Stimulated activated CD4-positive, alpha-beta T cell treated with anti-CD3 and anti-CD28 coated beads, TNF-alpha, amount 100 ng/mL, for 48 hours (primary cell): ENCODE measurements around the gene DNAJC12.
"Not testable (repeated sequence)": the region's sequence is repeated elsewhere in the genome, so short reads cannot be mapped to it uniquely, and the experiment has no call there.

Source experiments
- DNase-seq, 3 donors: peaks; one replicate each; pipeline ENCODE4 v3.0.0-alpha.2; 2020; ENCODE audit warnings: low read depth in 3 of 3

DNAJC12 gene

DNA sequence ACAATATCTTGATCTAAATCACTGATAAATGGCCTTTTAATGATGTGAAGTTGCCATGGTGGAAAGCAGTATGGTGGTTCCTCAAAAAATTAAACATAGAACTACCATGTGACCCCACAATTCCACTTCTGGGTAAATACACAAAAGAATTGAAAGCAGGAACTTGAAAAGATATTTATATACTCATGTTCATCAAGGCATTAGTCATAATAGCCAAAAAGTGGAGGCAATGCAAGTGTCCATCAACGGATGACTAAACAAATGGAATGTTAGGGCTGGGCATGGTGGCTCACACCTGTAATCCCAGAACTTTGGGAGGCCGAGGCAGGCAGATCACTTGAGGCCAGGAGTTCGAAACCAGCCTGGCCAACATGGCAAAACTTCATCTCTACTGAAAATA, 2.0 kb upstream of the DNAJC12 start:
- no peak for DNase-seq

DNA sequence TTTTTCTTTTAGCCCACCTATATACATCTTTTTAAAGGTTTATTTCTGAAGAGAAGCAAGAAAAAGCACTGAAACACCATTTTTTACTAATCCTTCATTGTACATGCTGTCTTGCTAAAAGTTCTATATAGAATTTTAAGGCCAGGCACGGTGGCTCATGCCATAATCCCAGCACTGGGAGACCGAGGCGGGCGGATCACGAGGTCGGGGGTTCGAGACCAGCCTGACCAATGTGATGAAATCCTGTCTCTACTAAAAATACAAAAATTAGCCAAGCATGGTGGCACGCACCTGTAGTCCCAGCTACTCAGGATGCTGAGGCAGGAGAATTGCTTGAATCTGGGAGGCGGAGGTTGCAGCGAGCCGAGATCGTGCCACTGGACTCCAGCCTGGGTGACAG, 1.5 kb upstream of the DNAJC12 start:
- DNase-seq: not testable (repeated sequence)

DNA sequence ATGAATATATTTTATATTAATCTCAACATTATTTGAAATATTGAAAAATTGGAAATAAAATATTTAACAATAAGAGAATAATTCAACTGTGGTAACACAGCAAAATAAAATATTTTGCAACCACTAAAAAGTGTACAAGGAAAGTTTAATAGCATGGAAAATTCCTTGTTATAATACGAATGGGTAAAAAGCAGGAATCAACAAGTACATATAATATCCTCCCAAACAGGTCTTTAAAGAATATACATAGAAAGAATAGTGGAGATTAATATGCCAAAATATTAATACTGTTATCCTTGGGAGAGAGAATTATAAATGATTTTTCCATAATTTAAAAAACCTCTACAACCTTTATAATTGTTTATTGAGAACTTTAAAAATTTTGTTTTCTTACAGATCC, 1.0 kb downstream of the DNAJC12 start:
- DNase-seq: no peak

DNA sequence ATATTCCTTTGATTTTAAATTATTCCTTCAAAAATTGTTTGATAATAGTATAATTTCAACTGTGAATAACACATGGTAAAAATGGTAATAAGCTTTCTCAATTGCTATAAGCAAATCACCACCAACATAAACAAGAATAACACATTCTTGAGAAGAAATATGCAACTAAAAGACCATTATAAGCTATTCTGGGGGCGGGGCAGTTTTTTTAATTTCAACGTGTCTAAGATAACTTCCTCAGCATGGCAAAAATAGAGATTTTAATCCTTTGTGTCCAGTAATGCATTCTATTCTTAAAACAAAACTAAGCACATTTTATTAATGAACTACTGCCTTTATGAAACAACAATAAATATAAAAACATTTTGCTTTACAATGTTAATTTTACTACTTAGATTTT, 1.5 kb downstream of the DNAJC12 start:
- DNase-seq: no peak

DNA sequence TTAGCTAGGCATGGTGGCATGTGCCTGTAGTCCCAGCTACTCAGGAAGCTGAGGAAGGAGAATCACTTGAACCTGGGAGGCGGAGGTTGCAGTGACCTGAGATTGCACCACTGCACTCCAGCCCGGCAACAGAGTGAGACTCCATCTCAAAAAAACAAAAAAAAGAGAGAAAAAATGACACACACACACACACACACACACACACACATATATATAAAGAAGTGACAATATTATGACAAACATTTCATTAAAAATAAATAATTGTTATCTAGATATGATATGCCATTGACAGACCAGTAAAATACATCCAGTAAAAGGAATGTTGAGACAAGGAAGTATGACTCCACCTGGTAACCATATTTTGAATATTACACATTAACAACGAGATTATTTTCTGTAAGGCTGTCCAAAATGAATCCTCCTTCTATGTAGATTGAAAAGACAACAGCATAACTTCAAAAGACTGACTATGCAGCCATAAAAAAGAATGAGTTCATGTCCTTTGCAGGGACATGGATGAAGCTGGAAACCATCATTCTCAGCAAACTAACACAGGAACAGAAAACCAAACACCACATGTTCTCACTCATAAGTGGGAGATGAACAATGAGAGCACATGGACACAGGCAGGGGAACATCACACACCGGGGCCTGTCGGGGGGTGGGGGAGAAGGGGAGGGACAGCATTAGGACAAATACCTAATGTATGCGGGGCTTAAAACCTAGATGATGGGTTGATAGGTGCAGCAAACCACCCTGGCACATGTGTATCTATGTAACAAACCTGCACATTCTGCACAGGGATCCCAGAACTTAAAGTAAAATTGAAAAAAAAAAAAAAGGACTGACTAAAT, 2.2 kb downstream of the DNAJC12 start:
- DNase-seq: not testable (repeated sequence)

DNA sequence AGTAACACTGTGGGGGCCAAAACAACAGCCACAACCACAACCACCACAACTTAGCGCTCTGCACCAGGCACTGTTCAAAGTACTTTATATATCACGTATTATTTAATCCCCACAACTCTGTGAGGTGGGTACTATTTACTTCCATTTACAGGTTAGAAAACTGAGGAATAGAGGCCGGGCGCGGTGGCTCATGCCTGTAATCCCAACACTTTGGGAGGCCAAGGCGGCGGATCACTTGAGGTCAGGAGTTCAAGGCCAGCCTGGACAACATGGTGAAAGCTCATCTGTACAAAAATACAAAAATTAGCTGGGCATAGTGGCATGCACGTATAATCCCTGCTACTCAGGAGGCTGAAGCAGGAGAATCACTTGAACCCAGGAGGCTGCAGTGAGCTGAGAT, 3.6 kb downstream of the DNAJC12 start:
- DNase-seq: no peak

DNA sequence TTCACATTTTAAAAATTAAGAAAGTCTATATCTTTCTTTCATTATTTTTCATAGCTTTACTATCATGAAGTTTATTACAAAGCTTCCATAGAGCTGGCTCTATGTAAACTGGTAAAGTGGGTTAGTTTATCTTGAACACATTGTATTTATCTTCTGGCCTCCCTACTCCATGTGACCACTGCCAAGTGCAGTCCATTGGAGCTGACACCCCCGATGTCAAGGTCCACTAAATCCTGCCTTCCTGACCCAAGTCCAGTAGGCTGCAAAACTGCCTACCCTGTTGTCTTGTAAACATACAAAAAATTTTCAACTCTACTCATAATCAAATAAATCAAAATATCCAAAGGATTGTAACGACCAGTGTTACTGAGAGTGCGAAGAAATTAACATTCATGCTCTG, 10.2 kb downstream of the DNAJC12 start:
- DNase-seq: no peak

DNA sequence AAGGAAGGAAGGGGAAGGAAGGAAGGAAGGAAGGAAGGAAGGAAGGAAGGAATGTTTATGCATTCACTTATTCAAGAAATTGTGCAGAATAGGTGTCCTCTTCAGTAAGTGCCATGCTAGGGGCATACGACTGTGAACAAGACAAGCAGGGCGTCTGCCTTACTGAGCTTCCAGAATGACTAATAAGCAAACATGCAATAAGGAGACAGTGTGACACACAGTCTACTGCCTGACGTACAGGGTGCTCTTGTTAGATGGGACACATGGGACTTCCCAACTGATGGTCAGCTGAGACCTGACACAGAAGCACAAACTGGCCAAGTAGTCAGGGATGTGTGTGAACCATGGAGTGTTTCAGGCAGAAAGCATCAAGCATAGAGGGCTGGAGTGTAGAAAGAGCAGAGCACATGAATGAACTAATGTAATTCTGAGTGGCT, 18.2 kb downstream of the DNAJC12 start:
- no peak for DNase-seq

DNA sequence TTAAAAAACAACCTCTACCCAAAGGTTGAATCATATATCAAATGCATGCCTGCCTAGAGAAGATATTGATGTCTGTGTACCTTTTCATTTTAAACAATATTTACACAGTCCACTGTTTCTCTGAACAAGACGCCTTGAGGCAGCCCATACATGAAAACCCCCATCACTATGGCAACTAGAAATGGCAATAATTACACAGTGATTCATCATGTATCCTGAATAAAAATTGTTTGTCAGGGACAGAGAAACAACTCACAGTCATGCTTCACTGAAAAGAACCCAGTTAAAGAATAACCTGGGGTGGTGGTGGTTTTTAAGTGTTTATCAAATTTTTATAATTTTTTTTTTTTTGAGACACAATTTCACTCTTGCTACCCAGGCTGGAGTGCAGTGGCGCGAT, 19.7 kb downstream of the DNAJC12 start:
- no peak for DNase-seq

DNA sequence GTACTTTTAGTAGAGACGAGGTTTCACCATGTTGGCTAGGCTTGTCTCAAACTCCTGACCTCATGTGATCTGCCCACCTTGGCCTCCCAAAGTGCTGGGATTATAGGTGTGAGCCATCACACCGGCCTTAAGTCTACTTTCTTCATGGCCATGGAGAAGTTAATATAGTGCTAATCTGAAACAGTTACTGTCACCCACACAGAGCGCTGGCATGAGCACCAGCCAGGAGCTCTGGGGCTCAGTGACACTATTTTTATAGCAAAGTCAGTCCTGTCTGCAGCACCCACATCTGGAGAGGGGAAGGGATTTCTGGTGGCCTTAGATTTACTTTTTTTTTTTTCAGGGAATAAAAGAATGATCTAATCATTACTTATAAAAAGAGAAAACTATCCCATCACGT, 21.3 kb downstream of the DNAJC12 start:
- DNase-seq: no peak

DNA sequence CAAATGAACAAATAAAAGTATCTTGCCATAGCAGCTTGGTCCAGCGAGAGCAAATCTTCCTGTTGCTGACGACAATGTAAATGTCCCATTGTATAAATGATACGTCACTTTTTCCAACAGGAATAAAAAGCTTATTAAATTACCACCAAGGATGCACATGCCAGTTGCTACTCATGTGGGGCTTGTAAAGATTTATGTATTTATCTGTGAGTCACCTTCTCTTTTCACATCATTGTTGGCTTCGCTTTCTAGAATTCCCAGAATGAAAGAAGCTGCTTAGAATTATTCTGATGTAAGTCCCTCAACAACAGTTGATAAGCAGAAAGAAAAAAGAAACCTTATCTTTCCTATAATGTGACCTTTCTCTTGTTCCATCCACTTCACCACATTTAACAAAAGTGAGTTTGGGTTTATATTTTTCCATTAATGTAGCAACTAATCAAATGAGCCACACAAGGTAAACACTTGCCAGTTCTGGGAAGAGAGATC, 22.4 kb downstream of the DNAJC12 start:
- DNase-seq: no peak

DNA sequence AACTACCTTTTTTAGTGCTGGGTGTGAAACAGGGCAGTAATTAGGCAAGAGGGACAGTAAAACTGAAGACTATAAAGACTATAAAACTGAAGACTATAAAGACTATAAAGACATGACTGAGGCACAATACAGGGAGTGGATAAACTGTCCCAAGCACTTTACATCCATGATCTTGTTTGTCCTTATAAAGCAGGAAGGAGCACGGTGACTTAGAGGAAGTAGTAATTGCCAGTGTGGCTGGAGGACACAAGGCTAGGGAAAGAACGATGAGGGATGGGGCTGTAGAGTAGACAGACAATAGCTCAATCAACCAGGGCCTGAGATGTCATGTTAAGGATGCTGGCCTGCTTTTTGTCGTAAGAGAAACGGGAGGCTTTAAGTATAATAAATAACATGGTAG, 26.0 kb downstream of the DNAJC12 start:
- no peak for DNase-seq

DNA sequence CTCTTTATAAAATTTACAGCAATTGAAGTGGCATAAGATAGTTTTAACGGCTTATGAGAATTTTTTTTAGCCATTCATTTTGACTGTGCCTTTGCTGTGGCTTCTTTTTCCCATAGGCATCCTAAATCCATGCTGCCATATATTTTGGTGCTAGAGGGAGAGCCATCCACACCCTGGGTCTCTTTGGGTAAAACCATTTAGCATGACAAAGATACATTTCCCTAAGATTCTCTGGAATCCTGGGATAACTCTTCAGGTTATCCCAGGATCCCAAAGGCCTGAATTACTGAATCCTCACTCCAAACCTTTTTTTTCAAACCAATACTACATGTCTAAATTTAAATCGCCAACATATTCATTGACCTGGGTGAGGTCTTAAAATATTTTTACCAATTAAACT, 28.9 kb downstream of the DNAJC12 start:
- DNase-seq: no peak

DNA sequence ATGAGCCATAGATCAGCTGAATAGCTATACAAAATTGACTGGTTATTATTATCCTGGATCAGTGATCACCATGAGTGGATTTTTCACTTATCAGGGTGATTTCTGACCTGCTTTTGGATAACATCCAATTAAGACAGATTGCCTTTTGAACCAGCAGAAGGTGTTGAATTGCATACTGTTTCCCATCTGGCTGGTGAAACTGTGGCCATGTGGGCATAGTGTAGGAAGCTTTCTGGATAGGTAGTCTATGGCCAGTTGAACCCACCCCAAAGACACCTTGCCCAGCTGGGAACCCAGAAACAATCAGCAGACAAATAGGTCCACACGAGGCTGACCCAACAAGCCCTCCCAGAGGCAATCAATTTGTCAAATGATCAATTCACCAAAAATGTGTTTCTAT, 29.3 kb downstream of the DNAJC12 start:
- no peak for DNase-seq

DNA sequence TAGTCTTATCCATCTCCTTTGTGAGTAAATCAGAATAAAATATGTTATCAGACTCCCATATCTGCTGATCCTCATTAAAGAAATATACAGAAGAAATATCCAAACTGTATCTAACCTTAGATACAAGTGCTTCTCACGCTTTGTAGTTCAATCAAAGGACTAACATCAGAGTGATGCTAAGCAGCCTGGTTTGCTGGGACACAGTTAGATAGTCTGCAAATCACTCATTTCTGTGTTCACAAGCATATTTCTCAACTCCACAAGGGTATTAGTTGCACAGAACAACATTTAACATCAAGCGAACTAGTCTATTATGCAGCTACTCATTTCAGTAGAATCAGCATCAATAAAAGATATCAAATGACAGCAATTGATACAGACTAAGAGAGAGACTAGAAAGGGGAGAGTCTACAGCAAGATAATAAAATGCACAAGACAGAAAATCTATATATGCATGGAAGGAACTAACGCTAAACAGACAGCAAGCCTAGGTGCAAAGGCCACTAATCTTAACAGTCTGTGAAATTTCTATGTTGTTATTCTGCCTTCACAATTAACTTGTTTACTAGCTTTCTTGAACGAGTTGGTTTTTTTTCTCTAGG, 30.0 kb downstream of the DNAJC12 start:
- no peak for DNase-seq

DNA sequence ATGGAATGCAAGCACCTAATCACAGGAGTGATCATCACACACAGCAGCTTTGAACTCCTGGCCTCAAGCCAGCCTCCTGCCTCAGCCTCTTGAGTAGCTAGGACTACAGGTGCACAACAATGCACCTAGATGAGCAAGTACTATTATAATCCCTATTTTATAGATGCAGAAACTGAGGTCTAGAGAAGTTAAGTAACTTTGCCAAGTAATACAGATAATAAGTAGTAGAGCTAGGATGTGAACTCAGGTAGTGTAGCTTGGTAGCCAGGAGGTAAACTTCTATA, 33.7 kb downstream of the DNAJC12 start:
- no peak for DNase-seq

DNA sequence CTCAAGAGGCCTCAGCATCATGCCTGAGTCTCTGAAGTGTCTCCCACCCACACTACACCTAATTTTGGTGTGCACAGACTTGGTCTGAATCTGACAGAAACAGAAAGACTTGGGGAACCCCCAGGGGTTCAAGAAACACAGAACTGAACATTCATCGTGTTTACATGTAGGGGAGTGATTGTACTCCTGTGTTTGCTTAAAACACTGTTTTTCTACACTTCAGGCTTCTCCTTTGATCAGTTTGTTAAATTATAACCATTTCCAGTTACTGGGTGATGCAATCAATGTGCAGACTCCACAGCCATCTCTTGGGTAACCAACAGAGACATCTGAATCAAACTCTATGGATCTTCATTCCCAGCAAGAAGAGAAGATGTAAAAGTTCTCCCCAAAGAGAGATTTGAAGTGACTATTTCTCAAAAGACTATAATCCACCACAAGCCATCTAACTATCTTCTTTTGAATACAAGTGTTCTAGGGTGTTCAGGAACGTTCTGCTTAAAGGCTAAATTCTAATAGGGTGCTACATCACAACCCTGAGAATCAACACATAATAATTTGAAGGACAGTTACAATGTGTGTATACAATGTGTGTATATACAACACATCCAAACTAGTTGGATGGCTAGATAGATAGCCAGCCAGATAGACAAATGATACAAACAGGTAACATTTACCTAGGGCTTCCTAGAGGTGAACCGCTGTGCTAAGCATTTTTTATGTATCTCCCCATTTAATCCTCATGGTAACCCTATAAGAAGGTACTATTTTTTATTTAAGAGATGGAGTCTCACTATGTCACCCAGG, 34.2 kb downstream of the DNAJC12 start:
- DNase-seq: no peak

DNA sequence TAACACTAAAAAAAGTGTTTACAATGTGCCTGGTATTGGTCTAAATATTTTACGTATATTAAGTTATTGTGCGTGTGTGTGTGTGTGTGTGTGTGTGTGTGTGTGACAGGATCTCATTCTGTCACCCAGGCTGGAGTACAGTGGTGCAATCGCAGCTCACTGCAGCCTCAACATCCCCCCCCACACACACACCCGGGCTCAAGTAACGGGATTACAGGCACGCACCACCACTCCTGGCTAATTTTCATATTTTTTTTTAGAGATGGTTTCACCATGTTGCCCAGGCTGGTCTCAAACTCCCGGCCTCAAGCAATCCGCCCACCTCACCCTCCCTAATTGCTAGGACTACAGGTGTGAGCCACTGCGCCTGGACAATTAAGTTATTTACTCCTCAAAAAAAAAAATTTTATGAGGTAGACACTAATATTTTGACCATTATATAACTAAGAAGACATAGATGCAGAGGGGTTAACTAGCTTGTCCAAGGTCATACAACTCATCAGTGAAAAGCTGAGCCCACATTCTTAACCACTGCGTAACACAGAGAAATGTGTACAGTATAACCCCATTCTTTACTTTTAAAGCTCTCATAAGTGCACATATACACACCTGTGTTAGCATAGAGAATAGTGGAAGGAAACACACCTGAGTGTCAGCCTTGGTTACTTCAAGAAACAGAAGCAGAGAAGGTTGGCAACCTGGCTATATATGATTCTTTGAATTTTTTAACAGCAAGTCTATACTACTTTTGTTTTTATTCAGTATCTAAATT, 35.0 kb downstream of the DNAJC12 start:
- DNase-seq: no peak

DNA sequence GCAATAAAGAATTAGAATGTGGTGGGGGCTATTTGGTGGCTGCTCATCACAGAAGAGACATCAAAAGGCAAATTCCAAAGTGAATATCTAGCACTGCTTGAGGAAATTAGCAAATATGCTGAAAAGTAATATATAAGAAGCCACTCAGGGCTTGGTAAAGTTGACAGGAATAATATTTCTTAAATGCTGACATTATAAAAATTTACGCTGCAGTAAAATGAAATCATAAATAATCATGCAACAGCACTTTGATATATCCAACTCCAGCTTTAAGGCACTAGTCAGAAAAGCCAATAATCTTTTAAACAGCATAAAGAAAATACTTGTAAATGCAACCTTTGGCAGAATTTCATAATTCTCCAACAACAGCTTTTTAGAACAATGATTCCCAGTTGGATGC, 36.9 kb downstream of the DNAJC12 start:
- DNase-seq: no peak

DNA sequence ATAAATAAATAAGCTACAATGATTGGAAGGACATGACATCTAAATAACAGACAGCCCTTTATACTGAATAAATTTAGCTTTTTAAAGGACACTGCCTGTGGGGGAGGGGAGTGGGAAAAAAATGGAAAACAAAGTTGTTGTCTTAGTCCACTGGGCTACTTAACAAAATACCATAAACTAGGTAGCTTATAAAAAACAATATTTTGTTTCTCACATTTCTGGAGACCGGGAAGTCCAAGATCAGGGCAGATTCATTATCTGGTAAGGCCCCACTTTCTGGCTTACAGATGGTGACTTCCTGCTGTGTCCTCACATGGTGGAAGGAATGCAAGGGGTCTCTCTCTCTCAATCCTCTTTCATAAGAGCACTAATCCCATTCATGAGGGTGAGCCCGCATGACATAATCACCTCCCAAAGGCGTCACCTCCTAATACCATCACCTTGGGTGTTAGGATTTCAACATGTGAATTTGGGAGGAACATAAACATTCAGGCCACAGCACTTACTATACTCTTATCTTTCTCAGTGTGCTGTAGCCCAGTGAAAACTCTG, 43.0 kb downstream of the DNAJC12 start:
- DNase-seq: no peak

DNA sequence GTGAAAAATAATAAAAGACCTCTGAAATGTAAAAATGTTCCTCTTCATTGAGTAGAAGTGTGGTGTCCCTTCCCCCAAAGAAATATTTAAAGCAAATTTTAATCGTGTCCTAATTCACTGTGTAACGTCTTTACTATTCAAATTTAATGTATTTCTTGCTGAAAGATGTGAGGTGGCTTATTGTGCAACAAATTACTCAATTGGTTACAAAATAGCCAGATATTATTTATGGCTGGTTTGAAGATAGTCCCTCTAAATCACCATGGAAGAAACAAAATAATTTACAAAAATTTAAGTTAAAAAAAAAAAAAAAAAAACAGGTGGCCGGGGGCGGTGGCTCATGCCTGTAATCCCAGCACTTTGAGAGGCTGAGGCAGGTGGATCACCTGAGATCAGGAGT, 43.7 kb downstream of the DNAJC12 start:
- DNase-seq: no peak

DNA sequence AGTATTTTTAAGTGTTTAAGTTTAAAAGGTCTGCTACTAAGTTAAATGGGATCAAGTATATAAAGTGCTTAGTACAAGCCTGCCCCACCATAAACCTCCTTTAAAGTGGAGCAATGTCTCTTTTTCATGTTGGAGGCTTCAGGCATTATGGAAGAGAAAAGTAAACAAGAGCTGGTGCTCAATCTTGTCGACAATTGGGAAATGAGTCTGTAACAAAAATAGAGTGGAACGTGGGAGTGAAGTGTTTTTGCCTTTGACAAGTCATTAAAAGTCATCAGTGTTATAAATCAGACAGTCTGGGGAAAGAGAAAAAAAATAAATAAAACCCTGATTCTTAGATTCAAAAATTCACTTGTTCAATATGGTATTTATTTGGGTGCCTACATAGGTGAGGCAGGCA, 44.7 kb downstream of the DNAJC12 start:
- no peak for DNase-seq
